T-helper 1 cell (primary cell): ENCODE results near the gene PLGRKT.
A peak's percentile ranks its signal among the peaks of the same experiment; 100 is the strongest.
"Not testable (repeated sequence)": the region's sequence is repeated elsewhere in the genome, so short reads cannot be mapped to it uniquely, and the experiment has no call there.

Experiments used
- DNase-seq, 5 donors: peaks; one replicate each; pipeline ENCODE4 v3.0.0-alpha.2; 2012 to 2020

The PLGRKT gene

DNA sequence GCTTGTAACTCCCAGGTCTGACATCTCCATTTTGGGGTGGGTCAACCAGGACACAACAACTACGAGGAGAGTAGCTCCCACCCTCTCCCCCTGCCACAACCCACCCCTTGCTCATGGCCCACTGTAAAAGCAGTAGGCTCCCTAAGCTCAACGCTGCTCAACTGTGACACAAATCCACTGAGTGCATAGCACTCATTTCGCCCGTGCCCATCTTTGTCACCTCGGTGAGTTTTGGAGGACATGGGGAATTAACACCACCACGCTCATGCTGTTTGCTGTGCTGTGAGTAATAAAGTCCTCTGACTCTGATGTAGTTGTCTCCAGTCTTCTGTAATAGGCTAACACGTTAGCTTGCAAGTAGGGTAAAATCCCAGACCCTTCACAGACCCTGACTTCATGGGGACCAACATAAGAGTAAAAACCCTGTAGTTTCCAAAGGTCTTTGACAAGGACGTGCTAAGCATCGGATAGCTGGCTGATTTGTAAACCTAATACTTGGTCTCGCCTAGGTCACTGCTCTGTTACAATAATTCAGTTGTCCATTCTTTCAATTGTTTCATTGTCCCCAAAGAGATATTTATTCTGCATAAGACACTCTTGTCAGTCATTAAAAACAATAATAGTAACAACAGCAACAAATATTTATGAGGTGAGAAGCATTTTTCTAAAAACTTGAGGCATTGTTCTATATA is 7.7 kb downstream of the PLGRKT start:
- DNase-seq, result no peak

DNA sequence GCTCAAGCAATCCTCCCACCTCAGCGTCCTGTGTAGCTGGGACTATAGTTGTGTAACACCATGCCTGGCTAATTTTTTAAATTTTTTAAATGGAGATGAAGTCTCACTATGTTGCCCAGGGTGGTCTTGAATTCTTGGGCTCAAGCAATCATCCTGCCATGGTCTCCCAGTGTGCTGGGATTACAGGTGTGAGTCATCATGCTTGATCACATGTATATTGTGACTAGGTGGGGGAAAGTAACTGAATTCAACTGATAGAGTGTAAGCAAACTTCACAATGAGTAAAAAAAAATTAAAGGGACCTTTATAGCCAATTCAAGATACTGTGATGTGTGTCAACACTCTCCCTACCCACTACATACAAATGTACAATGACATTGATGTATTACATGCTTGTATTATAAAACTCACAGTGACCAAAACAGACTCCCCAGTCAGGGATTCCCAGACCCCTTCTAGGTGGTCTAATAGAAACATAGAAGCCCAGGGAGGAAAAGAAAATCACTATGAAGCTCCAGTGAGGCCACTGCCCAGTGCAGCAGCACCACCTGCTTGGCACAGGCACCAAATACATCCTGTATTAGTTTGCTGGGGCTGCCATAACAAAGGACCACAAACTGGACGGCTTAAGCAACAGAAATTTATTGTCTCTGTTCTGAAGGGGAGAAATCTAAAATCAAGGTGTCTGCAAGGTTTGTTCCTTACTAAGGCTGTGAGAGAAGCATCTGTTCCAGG is 8.8 kb downstream of the PLGRKT start:
- DNase-seq, result no peak

DNA sequence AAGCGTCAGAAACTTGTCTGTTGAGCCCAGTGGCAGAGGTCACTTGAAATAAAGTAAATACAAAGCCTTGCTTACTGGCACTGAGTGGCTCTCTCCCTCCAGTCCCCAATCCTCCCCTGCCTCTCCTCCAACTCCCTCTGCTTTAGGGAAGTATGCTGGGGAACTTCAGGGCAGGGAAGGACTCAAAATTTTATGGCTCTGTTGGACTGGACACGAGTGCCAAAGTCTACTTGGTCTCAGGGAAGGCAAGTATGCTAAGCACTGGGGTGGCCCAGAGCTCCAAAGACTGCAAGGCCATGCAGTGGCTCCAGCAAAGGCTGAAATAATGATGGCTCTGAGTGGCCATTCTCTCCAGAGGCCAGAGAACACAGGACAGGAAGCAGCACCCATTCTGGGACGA is 9.6 kb downstream of the PLGRKT start:
- DNase-seq, result no peak

DNA sequence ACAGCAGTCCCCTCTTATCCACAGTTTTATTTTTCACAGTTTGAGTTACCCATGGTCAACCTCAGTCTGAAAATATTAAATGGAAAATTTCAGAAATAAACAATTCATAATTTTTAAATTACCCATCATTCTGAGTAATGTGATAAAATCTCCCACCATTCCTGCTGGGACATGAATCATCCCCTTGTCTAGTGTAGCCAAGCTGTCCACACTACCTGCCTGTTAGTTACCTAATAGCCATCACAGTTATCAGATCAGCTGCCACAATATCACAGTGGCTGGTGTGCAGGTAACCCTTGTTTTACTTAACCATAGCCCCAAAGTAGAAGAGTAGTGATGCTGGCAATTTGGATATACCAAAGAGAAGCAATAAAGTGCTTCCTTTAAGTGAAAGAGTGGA is 10.7 kb downstream of the PLGRKT start:
- no peak for DNase-seq

DNA sequence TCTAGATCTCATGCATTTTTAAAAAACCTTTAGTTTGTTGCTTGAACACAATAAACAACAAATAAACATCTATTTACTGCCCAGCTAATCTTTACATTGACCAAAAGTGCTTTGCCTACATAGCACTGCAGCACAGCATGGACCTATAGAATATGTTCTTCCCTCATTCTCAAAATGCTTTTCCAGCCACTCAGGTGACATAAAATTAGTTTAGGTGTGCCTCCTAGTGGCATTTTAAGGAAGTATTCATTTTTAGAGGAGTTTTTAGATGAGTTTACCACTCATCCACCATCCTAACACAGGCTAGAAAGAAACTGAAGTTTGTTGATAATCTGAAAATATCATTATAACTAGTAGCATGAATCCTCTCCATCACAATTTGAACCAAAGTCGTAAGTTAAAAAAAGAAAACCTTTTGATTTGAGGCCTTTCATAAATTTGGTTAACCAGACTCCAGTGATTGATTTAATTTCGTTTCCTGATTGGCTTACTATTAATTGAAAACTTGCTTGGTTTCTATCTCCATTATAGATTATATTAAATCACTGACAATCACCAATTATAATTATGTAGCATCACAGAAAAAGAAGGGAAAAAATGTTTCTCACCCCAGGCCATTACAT is 12.6 kb downstream of the PLGRKT start:
- DNase-seq, result peak in 1 of 5 donors; percentile 61

DNA sequence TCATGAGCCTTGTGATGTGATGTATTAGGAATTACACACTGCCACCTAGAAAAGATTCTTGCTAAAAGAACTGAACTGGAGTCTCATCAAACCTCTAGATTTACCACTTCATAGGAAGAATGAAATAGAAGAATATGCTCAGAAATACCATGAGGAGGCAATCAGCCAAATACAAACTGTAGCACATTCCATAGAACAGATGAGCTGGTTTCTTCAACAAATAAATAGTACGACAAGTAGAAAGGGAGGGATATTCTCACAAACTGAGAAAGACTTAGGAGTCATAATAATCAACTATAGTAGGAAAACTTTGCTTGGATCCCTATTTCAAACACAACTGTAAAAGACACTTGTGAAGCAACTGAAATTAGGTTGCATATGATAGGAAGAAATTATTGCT is 15.4 kb downstream of the PLGRKT start:
- DNase-seq, result no peak

DNA sequence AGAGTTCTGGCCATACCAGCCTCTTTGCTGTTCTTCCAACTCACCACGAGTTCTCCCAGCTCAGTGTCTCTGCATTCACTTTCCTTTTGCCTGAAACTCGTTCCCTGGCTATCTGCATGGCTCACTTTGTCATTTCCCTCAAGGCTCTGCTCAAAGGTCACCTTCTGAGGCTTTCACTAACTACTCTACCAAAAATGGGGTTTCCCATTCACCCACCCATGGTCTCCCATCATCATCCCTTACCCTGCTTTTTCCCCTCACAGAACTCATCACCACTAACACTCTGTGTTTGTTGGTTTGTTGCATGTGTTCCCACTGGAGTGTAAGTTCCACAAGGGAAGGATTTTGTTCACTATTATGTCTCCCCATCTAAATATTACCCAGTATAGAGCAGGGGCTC is 16.6 kb downstream of the PLGRKT start:
- DNase-seq, result no peak

DNA sequence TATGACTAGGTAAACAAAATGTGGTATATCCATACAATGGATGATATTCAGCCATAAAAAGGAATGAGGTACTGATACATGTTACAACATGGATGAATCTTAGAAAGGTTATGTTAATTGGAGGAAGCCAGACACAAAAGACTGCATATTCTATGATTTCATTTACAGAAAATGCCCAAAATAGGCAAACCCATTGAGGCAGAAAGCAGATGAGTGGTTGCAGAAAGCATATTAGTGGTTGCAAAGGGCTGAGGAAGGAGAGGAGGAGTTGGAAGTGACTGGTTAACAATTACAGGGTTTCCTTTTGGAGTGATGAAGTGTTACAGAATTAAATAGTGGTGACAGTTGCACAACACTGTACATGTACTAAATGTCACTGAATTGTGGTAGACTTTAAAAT is 17.7 kb downstream of the PLGRKT start:
- no peak for DNase-seq

DNA sequence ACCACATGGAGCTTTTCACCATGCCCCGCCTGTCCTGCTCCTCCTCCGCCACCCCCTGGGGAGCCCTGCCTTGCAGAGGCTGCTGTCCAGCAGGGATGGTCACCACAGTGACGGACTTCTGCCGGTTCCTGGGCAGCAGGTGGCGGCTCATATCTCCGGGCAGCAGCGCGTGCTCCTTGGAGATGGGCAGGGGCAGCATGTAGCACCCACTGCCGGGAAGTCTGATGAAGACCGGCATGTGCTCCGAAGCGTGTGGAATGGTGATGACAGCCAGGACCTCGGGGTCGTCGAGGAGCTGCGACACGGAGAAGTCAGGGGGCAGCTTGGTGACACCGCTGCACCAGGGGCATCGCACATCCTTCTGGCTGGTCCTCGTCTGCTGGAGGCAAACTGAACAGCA is 19.2 kb downstream of the PLGRKT start:
- no peak for DNase-seq

DNA sequence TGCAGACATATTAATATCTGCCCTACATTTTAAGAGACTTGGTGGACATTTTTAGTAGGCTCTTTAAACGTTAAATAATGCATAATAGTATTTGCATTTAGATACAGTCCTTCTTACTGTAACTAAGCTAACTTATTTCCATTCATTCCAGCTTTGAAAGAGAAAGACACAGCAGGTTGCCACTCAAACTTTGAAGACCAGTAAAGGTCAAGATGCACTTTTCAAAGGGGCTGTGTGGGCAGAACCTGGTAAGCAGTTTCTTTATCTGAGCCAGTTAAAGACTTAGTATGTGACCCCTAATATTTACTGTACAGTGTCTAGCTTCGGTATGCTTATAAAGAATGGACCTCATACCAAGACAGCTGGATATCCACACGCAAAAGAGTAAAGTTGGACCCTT is 20.8 kb downstream of the PLGRKT start:
- no peak for DNase-seq

DNA sequence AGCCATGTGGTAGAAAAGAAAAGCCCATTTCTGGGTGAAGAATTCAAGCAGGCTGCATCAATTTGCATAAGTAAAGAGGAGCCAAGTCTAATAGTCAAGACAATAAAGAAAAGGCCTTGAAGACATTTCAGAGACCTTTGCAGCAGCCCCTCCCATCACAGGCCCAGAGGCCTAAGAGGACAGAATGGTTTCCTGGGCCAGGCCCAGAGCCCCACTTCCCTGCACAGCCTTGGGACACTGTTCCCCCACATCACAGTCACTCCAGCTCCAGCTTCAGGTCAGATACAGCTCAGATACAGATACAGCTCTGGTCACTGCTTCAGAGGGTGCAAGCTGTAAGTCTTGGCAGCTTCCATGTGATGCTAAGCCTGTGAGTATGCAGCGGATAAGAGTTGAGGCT is 29.1 kb downstream of the PLGRKT start:
- no peak for DNase-seq

DNA sequence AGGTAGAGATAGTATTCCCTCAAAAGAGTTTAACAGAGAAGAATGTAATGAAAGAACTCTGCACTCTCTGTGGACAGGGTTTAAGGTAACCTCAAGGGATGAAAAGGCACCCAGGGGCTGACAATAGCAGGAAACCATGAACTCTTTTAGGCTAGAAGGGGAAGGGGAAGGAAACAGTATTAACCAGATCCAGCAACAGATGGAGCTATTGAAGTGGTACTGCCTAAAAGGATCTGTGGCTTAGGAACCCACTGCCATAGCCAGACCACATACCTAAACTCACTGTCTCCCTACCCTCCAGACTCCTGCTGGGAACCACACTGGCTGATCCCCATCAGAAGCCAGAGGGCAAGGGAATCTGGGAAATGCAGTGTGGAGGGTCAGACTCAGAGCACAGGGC is 35.5 kb downstream of the PLGRKT start:
- no peak for DNase-seq

DNA sequence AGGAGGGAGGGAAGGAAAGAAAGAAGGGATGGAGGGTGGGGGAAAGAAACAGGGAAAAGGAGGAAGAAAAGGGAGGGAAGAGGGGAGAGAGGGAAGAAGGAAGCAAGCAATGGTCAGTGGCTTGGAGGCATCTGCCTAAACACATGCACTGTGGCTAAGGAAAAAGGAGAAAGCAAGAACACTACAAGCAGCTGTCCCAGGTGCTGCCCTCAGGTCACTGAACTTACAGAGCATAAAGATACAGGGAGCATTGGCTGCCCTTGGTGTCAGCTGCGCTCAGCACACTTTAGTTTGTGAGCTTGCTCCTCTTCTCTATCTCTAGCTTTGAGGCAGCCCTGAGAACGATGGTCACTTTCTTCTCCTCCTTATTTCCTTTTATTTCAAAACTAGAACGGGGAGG is 40.2 kb downstream of the PLGRKT start:
- DNase-seq, result not testable (repeated sequence)

DNA sequence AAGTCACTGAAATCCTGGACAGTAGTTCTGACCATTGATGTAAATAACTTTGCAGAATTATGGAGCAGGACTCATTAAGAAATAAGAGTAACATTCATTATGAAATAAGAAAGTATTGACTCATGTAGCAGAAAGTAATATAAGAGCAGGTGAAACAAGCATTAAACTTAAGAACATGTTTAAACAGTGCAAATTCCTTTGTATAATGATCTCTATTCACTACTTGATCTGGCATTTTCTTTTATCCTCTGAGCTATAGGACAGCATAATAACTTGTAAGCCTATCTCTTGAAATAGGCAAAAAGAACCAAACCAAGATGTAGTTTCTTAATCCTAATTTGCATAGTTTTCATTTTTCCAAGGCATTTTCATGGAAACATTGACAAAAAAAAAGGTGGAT is 42.3 kb downstream of the PLGRKT start:
- no peak for DNase-seq

DNA sequence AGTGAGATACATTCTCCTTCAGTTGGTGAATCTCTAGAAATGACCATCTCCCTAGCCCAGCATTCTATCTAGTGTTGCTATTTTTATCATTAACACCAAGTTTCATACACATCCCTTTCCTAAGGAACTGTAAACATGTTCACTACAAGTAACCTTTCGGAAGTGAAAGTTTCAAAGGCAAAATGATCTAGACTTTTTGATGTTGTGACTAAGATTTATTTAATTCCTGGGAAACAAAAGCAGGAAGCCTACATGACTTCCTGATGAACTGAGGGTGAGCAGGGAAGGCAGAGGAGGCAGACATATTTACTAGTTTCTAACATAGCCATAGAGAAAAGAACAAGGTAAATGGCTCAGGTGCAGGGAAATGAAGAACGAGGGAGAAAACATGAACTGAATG is 43.7 kb downstream of the PLGRKT start:
- not testable (repeated sequence) for DNase-seq

DNA sequence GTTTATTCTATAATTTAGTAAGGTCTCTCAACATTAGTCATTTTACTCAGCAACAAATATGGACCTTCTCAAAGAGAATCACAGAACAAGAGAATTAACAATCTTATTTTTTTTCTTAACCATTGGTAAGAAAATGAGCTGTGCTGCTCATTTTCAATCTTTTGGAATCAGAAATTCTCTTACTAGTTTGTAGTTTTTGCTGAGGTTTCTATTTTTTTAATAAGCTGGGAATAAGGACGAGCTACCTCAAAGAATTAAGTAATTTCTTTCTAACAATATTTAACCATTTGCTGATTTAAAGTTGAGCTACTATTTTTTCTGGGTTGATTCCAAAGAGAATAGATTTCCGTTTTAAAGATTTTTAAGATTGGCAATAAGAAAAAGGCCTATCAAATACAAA is 44.2 kb downstream of the PLGRKT start:
- no peak for DNase-seq

DNA sequence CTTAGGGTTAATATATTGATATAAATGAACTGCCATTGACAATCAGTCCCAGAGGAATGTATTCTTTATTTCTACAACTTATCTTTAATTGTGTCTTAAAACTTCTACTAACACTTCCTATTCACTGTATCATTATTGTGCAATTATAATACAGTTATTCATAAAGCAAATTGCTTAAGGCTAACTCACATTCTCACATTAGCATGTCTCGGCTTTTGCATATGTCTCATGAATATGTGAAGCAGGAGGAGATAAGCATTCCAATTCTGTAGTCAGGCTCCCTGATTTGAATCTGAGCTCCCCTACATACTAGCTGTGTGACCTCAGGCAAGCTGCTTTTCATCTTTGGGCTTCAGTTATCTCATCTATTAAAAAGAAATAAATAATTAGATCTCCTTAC is 45.4 kb downstream of the PLGRKT start:
- DNase-seq, result no peak

DNA sequence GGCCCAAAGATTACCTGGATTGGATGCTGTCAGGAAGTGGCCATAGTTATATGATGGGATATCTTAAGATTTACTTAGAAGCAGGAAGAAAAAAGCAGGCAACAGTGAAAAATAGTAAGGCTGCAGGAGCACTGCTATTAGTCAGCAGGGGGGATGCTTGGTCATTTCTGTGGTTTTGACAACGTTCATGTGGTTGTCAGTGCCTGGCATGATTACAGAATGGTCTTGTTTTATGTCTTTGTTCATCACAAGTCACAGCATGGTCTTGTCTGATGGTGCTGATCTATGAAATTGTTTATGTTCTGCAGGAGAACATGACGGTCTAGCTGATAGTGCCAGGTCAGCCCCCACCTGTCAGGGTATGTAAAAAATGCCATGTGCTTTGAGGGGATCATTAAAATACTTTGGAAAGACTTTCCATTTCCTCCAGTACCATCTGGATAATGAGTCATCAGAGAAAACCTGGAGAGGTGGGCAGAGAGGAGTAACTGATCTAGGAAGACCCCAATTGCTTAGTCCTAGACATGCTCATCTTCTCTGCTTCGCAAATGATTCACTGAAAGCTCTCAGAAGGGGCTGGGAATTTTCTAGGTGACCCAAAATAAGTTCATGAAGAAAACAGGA is 48.5 kb downstream of the PLGRKT start:
- peak in 1 of 5 donors; percentile 73 for DNase-seq

DNA sequence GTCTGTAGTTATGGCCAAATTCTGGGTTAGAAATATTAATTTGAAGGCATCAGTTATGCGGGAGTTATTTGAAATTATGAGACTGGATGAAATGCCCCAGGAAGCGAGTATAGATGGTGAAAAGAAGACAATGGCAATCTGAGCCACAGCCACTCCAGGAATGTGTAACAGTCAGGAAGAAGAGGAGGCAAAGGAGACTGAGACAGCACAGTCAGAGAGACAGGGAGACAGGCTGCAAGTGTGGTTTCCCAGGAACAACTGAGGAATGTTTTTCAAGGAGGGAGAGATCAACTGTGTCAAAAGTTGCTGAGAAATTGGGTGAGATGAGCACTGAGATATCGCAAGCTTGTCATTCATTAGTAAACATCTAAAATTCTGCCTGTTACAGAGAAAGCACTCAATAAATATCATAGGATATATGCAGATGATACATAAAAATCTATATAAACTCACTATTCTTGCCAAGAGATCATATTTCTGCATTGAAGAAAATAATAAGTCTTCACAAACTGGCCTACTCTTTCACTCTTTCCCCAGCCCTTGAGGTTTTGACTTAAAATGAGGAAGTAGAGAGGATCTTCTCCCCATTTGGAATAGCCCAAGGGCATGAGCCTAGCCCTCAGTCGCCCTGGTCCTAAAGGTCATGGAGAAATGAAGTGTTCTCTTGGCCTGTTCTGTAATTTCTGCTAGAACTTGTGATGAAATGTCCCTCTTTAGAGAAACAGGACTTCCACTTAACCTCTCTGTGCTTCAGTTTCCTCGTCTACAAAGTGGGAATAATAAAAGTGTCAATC is 49.5 kb downstream of the PLGRKT start:
- DNase-seq, result no peak

DNA sequence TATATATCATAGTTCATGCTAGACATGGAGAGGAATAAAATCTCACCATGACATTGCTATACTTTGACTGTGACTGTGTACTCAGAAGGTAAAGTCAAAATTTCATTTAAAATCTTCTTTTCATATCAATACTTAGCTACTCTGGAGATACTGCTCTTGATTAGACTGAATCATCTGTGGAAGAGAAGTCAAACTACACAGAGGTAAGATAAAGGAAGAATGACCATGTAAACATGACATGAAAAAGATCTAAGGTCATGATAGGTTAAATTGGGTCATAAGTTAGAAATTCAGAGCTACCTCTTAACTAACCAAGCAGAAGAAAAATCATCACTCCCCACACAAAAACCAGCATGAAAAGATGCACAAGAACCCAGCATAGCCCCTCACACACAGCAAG is 53.3 kb downstream of the PLGRKT start:
- DNase-seq, result no peak

DNA sequence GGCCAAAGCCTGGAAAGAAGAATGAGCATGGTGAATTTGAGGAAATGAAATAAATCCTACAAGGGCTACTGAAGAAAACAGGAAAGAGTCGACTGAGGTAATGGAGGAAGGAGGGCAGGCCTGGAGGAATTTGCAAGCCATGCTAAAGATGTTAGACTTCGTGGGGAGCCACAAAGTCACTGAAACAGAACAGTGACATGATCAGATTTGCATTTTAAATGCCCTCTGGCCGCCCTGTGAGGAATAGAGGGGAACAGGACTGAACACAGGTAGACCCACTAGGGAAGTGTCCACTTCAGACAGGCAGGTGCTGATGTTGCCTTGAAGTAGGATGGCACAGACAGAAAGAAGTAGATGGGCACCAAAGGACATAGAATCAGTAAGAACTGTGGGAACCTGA is 55.2 kb downstream of the PLGRKT start:
- DNase-seq, result no peak

DNA sequence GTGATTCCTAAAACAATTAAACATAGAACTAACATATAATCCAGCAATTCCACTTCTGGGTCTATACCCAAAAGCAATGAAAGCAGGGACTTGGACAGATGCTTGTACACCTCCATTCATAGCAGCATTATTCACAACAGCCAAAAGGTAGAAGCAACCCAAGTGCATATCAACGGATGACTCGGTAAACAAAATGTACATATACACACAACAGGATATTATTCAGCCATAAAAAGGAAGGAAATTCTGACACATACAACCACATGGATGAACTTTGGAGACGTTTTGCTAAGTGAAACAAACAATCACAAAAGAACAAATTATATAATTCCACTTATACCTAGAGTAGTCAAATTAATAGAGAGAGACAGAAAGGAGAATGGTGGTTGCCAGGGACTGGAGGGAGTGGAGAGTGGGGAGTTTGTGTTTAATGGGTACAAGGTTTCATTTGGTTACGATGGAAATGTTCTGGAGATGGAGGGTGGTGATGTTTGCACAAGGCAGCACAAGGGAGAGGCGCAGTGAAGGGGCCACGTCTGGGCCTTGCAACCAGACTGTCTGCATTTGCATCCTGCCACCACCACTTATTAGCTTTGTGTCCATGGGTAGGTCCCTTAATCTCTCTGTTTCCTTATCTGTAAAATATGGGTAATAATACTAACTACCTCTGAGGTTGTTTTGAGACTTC is 61.8 kb downstream of the PLGRKT start:
- DNase-seq, result peak in 1 of 5 donors; percentile 43
